Stimulated activated CD8-positive, alpha-beta memory T cell treated with anti-CD3 and anti-CD28 coated beads, Interleukin-4, amount 100 ng/mL, for 48 hours (primary cell): ENCODE measurements around the gene ZCCHC14.

Experiments
- DNase-seq: peaks from one replicate; pipeline ENCODE4 v3.0.0-alpha.2; 2020

The ZCCHC14 gene

GRCh38 chr16:87423429-87423828 lies 69.4 kb downstream of the ZCCHC14 start:
- DNase-seq, result no peak

- DNase-seq, result no peak
Observed at GRCh38 chr16:87422106-87422505, 70.7 kb downstream of the ZCCHC14 start.

- no peak for DNase-seq
Observed at GRCh38 chr16:87421003-87421912, 71.6 kb downstream of the ZCCHC14 start.

- DNase-seq, result no peak
Observed at GRCh38 chr16:87420026-87421002, 72.5 kb downstream of the ZCCHC14 start.

- DNase-seq, result no peak
Observed at GRCh38 chr16:87418644-87419043, 74.2 kb downstream of the ZCCHC14 start.

- no peak for DNase-seq
Observed at GRCh38 chr16:87418216-87418615, 74.6 kb downstream of the ZCCHC14 start.

GRCh38 chr16:87417528-87417910 lies 75.3 kb downstream of the ZCCHC14 start:
- no peak for DNase-seq

GRCh38 chr16:87416826-87417527 lies 75.8 kb downstream of the ZCCHC14 start:
- DNase-seq, result peak; percentile 51

- DNase-seq, result no peak
Observed at GRCh38 chr16:87415441-87415840, 77.4 kb downstream of the ZCCHC14 start.

- no peak for DNase-seq
Observed at GRCh38 chr16:87414251-87414680, 78.6 kb downstream of the ZCCHC14 start.

- DNase-seq, result no peak
Observed at GRCh38 chr16:87412996-87413421, 79.8 kb downstream of the ZCCHC14 start.

- DNase-seq, result no peak
Observed at GRCh38 chr16:87412371-87412995, 80.3 kb downstream of the ZCCHC14 start.

GRCh38 chr16:87411375-87412271 lies 81.2 kb downstream of the ZCCHC14 start:
- DNase-seq, result no peak

- DNase-seq, result no peak
Observed at GRCh38 chr16:87410968-87411367, 81.9 kb downstream of the ZCCHC14 start.

- DNase-seq, result no peak
Observed at GRCh38 chr16:87410530-87410929, 82.3 kb downstream of the ZCCHC14 start.

GRCh38 chr16:87409781-87410180 lies 83.0 kb downstream of the ZCCHC14 start:
- no peak for DNase-seq

- no peak for DNase-seq
Observed at GRCh38 chr16:87409153-87409552, 83.7 kb downstream of the ZCCHC14 start.

- DNase-seq, result no peak
Observed at GRCh38 chr16:87407511-87408112, 85.2 kb downstream of the ZCCHC14 start.

GRCh38 chr16:87406495-87407088 lies 86.2 kb downstream of the ZCCHC14 start:
- no peak for DNase-seq
